ENCODE data around the gene PLXND1. TPM values are rescaled to one million over a fixed set of nuclear protein-coding genes. Genes with fewer than 3 reads are reported as not detected.
"Not testable (repeated sequence)": the region's sequence is repeated elsewhere in the genome, so short reads cannot be mapped to it uniquely, and the experiment has no call there.

Gene PLXND1
- total RNA-seq, 2 experiments from 2014 or later: 30.0 to 38.3 TPM

- H3K4me1 Mint-ChIP-seq: peaks cover 12% of the 10 kb centered on the region
- POLR2A ChIA-PET; DNase-seq; H3K27me3 Mint-ChIP-seq; H3K27ac Mint-ChIP-seq; H3K36me3 Mint-ChIP-seq; ATAC-seq (ENCODE audit: low read depth); H3K4me3 Mint-ChIP-seq; H3K9me3 Mint-ChIP-seq: not testable (repeated sequence)
Observed at GRCh38 chr3:129515108-129515820, 91.2 kb downstream of the PLXND1 start.

DNA sequence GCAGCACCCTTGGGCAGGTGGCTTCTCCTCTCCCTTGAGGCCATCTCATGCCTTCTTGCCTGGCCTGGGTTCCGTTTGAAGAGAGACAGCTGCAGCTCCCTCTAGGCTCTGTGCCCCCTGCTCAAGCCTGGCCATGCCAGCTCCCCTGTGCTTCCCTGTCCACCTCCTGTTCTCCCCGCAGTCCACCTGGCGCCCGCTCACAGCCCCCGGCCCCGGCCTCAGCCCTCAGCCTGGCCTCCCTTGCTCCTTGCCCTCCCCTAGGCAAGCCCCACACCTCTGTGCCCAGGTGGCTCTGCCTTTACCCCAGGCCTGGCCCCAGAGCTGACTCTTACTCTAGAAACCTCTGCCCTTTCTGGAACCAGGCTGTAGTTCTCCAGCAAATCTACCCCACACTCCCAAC, 91.9 kb downstream of the PLXND1 start:
- Mint-ChIP-seq H3K4me1 (peaks cover 12% of the 10 kb centered on the region), H3K4me3 (no peak overlapping the region), H3K9me3 (no peaks in the 10 kb centered on the region), H3K27me3 (no peaks in the 10 kb centered on the region), H3K27ac (no peak overlapping the region), H3K36me3 (peaks cover 9% of the 10 kb centered on the region)
- DNase-seq: no peak
- no peak for ATAC-seq (ENCODE audit: low read depth)
- POLR2A ChIA-PET: no interaction called here

DNA sequence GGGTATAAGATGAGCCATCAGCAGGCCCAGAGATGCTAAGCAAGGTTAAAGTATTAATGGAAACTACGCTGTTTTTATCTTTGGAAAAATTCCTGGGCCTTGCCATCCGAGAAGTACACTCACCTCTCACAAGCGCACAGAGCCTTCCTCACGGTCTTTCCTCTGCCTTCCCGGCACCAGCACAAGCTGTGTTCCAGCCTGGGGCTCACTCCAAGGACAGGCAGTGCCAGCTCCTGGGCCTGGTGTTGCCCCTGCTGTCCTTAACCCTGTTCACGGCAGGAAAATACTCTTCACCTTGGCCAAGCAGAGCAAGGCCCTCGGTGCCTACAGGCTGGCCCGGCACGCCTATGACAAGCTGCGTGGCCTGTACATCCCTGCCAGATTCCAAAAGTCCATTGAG, 92.4 kb downstream of the PLXND1 start:
- no peak overlapping the region for H3K27ac Mint-ChIP-seq
- H3K9me3 Mint-ChIP-seq: no peaks in the 10 kb centered on the region
- ATAC-seq (ENCODE audit: low read depth) (no peak), DNase-seq (no peak)
- H3K27me3 Mint-ChIP-seq: no peaks in the 10 kb centered on the region
- peaks cover 9% of the 10 kb centered on the region for H3K36me3 Mint-ChIP-seq
- peaks cover 12% of the 10 kb centered on the region for H3K4me1 Mint-ChIP-seq
- no peak overlapping the region for H3K4me3 Mint-ChIP-seq
- POLR2A ChIA-PET: no interaction called here

GRCh38 chr3:129513705-129514104, 92.8 kb downstream of the PLXND1 start:
- peaks cover 9% of the 10 kb centered on the region for H3K36me3 Mint-ChIP-seq
- POLR2A ChIA-PET: no interaction called here

DNA sequence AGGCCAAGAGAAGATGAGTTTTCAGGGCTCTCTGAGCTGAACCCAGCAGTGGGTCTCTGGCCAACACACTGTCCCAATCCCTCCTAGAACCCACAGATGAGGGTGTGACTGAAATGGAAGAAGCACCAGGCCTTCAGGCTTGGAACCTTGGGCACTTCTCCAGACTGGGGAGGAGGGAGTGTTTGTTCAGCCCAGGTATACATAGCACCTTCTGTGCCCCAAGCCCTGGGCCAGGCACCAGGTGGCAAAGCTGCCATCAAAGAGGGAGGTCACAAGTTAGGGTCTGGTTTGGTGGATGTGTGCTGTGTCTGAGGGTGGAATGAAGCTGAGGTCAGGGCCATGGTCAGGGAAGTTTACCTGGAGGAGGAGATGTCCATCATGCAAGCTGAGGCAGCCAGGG, 93.9 kb downstream of the PLXND1 start:
- peaks cover 9% of the 10 kb centered on the region for H3K36me3 Mint-ChIP-seq
- no peak overlapping the region for H3K27ac Mint-ChIP-seq
- ATAC-seq (ENCODE audit: low read depth) (no peak), DNase-seq (no peak)
- no peak overlapping the region for H3K4me3 Mint-ChIP-seq
- H3K27me3 Mint-ChIP-seq: no peaks in the 10 kb centered on the region
- POLR2A ChIA-PET: no interaction called here
- peaks cover 12% of the 10 kb centered on the region for H3K4me1 Mint-ChIP-seq
- H3K9me3 Mint-ChIP-seq: no peaks in the 10 kb centered on the region

More at GRCh38 chr3:129513705-129514104, 92.8 kb downstream of the PLXND1 start:
- Mint-ChIP-seq H3K9me3 (no peaks in the 10 kb centered on the region), H3K4me1 (peaks cover 12% of the 10 kb centered on the region), H3K27me3 (no peaks in the 10 kb centered on the region), H3K27ac (no peak overlapping the region), H3K4me3 (no peak overlapping the region)
- ATAC-seq (ENCODE audit: low read depth) (no peak), DNase-seq (no peak)

DNA sequence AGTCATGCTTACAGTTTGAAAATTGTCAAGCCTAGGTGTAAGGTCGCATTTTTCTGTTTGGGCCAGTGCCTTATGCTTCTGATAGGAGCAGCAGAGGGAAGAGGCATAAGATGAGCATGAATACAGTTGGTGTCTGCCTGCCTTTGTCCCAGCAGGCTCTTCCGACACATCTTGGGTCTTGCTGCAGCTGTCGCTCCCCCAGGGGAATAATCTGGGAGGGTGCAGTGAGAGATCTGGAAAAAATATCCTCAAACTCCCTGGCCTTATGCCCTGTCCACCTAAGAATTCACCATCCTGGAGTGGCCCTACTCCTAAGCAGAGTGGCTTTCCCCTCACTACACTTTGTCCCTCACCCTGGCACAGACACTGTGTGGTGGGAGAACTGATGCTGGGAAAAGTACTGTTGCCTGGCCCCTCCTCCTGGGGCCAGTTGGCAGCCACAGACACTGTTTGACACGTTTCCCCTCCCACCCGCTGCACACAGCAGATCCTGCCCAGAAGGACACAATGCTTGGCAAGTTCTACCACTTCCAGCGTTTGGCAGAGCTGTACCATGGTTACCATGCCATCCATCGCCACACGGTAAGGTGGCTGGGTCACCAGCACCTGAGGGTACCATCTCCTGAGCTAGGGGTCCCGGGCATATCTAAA, 99.2 kb downstream of the PLXND1 start:
- Mint-ChIP-seq H3K4me3 (no peak overlapping the region), H3K9me3 (no peaks in the 10 kb centered on the region), H3K27me3 (no peaks in the 10 kb centered on the region), H3K27ac (peak overlapping the region; percentile 6), H3K4me1 (peaks cover 12% of the 10 kb centered on the region), H3K36me3 (peaks cover 2% of the 10 kb centered on the region)
- no peak for ATAC-seq (ENCODE audit: low read depth)
- POLR2A ChIA-PET: no interaction called here
- no peak for DNase-seq

- Mint-ChIP-seq H3K4me1 (peaks cover 8% of the 10 kb centered on the region), H3K9me3 (no peaks in the 10 kb centered on the region), H3K4me3 (no peak overlapping the region), H3K27ac (no peak overlapping the region), H3K27me3 (no peaks in the 10 kb centered on the region), H3K36me3 (peaks cover 2% of the 10 kb centered on the region)
- ATAC-seq (ENCODE audit: low read depth) (no peak), DNase-seq (no peak)
- POLR2A ChIA-PET: no interaction called here
Observed at GRCh38 chr3:129506231-129506742, 100.2 kb downstream of the PLXND1 start.

DNA sequence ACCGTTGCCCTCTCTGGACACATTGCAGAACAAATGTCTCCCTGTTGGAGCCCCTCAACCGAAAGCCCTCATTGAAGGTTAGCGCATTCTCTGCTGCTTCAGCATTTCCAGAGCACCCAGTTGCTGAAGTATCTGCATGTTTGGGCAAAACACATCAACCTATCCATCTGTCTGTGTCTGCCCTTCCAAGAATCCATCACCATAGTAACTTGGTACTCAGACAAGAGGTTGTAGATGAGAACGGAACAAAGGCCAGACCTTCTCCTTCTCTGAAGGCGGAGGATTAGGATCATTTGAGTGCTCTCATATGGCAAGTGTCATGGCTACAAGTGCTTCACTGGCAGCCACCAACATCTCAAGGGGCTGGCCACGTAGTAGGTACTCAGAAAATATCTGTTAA, 101.1 kb downstream of the PLXND1 start:
- ATAC-seq (ENCODE audit: low read depth) (no peak), DNase-seq (no peak)
- peaks cover 4% of the 10 kb centered on the region for H3K36me3 Mint-ChIP-seq
- H3K27ac Mint-ChIP-seq: no peak overlapping the region
- POLR2A ChIA-PET: no interaction called here
- no peaks in the 10 kb centered on the region for H3K4me1 Mint-ChIP-seq
- H3K27me3 Mint-ChIP-seq: no peaks in the 10 kb centered on the region
- H3K9me3 Mint-ChIP-seq: no peaks in the 10 kb centered on the region
- no peak overlapping the region for H3K4me3 Mint-ChIP-seq

Other genes starting within 250 kb of the PLXND1 start
- 1 to 10 TPM; 1.2 to 1.4 TPM for gene EFCAB12, start 178.0 kb downstream of the PLXND1 start, total RNA-seq
- 10 to 100 TPM; 49.0 to 57.6 TPM for gene MBD4, start 166.7 kb downstream of the PLXND1 start, total RNA-seq
- 10 to 100 TPM; 23.0 to 25.9 TPM for gene IFT122, start 166.5 kb downstream of the PLXND1 start, total RNA-seq
- gene RHO, start 78.0 kb downstream of the PLXND1 start, total RNA-seq: not detected
- not detected for gene H1-8, start 63.5 kb downstream of the PLXND1 start, total RNA-seq

Data from activated naive CD8-positive, alpha-beta T cell treated with anti-CD3 and anti-CD28 coated beads, Interleukin-2, amount 10 ng/mL, durations not matched to agents 7 days and 5 days (primary cell).